HepG2 (cell line): Measurements from ENCODE around the gene MPIG6B. TPM values are rescaled to one million over a fixed set of nuclear protein-coding genes. Genes with fewer than 3 reads are reported as not detected.

Experiments used
- CEBPB ChIP-seq: IDR thresholded peaks from 2 replicates; pipeline ENCODE4 v1.6.1; 2011; ENCODE audit warnings: low read depth, low read length, improper control_type of control experiment, borderline replicate concordance
- ONECUT2 ChIP-seq: sonication (generic); formaldehyde crosslinking; IDR thresholded peaks from 2 replicates; pipeline ENCODE4 v1.4.0; 2020; ENCODE audit warnings: missing genetic modification reagents
- SATB2 ChIP-seq: sonication (generic); formaldehyde crosslinking; IDR thresholded peaks from 2 replicates; pipeline ENCODE4 v1.5.0; 2020; ENCODE audit warnings: missing genetic modification reagents
- TAF15 ChIP-seq: fragments of 200-400 bp; formaldehyde crosslinking; IDR thresholded peaks from one replicate; pipeline ENCODE4 v1.6.1; 2018; ENCODE audit warnings: mild to moderate bottlenecking, low read depth, low read length; ENCODE audit not compliant: poor library complexity, severe bottlenecking
- ZIK1 ChIP-seq: sonication (generic); formaldehyde crosslinking; IDR thresholded peaks from 2 replicates; pipeline ENCODE4 v1.5.0; 2020; ENCODE audit warnings: mild to moderate bottlenecking, low read depth, missing genetic modification reagents, borderline replicate concordance
- ZNF407 ChIP-seq: sonication (generic); formaldehyde crosslinking; IDR thresholded peaks from one replicate; pipeline ENCODE4 v1.5.1; 2020; ENCODE audit warnings: mild to moderate bottlenecking, missing genetic modification reagents; ENCODE audit errors: not compliant biosample characterization
- ZNF549 ChIP-seq: sonication (generic); formaldehyde crosslinking; IDR thresholded peaks from 2 replicates; pipeline ENCODE4 v1.5.0; 2020; ENCODE audit warnings: missing genetic modification reagents
- ZNF564 ChIP-seq: sonication (generic); formaldehyde crosslinking; IDR thresholded peaks from 2 replicates; pipeline ENCODE4 v1.8.1; 2023; ENCODE audit warnings: mild to moderate bottlenecking, missing genetic modification reagents
- ZNF660 ChIP-seq: sonication (generic); formaldehyde crosslinking; IDR thresholded peaks from 2 replicates; pipeline ENCODE4 v1.5.1; 2020; ENCODE audit warnings: mild to moderate bottlenecking, low read depth, missing genetic modification reagents, borderline replicate concordance
- ZNF746 ChIP-seq: sonication (generic); formaldehyde crosslinking; IDR thresholded peaks from 2 replicates; pipeline ENCODE4 v1.8.0; 2022; ENCODE audit warnings: mild to moderate bottlenecking, missing genetic modification reagents
- ZNF766 ChIP-seq: sonication (generic); formaldehyde crosslinking; IDR thresholded peaks from 2 replicates; pipeline ENCODE4 v1.5.0; 2020; ENCODE audit warnings: missing genetic modification reagents, borderline replicate concordance
- ZSCAN29 ChIP-seq: sonication (generic); formaldehyde crosslinking; conservative IDR thresholded peaks from 2 replicates; pipeline ENCODE4 v1.4.0; 2020; ENCODE audit warnings: mild to moderate bottlenecking, missing genetic modification reagents
- ZSCAN31 ChIP-seq: sonication (generic); formaldehyde crosslinking; IDR thresholded peaks from 2 replicates; pipeline ENCODE4 v1.5.0; 2020; ENCODE audit warnings: low read depth, mild to moderate bottlenecking, missing genetic modification reagents
- polyA plus RNA-seq, 8 experiments: library from polyadenylated mRNA; depleted of rRNA in 3 of 8; stranded (reverse) in 7 of 8; unstranded in 1 of 8; fragments of >200 nt; fragmentation: Illumina TruSeq in 4 of 8; extraction: Trizol in 4 of 8; gene quantifications; 2 replicates each; pipeline versions ENCODE4 v1.2.1 to v1.2.3, GENCODE V29; 2011 to 2016; ENCODE audit warnings: low read depth in 4 of 8, missing spikeins in 1 of 8, mixed read lengths in 1 of 8; ENCODE audit not compliant: insufficient read depth in 1 of 8
- total RNA-seq, 5 experiments: library from RNA; depleted of rRNA; stranded (reverse); fragments of >200 nt; fragmentation: Illumina TruSeq; extraction: Trizol; gene quantifications; 2 replicates each; pipeline ENCODE4 v1.2.3, GENCODE V29; 2016; ENCODE audit warnings: low read depth in 1 of 5
- TF ChIP-seq, protein P1 (sequence below): sonication (generic); formaldehyde crosslinking; IDR thresholded peaks from 2 replicates; pipeline ENCODE4 v1.5.1; 2020; ENCODE audit warnings: missing genetic modification reagents, mild to moderate bottlenecking, borderline replicate concordance
- TF ChIP-seq, protein P2 (sequence below): sonication (generic); formaldehyde crosslinking; IDR thresholded peaks from 2 replicates; pipeline ENCODE4 v1.4.0; 2020; ENCODE audit warnings: low read depth, mild to moderate bottlenecking, missing genetic modification reagents
- TF ChIP-seq, protein P3 (sequence below): sonication (generic); formaldehyde crosslinking; IDR thresholded peaks from 2 replicates; pipeline ENCODE4 v1.4.0; 2020; ENCODE audit warnings: missing genetic modification reagents, borderline replicate concordance
- TF ChIP-seq, protein P4 (sequence below): IDR thresholded peaks from 2 replicates; pipeline ENCODE4 v1.6.1; 2018; ENCODE audit warnings: missing genetic modification reagents, mild to moderate bottlenecking, missing compliant biosample characterization

The MPIG6B gene
- total and polyA plus RNA-seq, 2 of the 13 experiments (the other 11 are each of a cell fraction or from before 2014, with no cell fraction given): not detected

DNA sequence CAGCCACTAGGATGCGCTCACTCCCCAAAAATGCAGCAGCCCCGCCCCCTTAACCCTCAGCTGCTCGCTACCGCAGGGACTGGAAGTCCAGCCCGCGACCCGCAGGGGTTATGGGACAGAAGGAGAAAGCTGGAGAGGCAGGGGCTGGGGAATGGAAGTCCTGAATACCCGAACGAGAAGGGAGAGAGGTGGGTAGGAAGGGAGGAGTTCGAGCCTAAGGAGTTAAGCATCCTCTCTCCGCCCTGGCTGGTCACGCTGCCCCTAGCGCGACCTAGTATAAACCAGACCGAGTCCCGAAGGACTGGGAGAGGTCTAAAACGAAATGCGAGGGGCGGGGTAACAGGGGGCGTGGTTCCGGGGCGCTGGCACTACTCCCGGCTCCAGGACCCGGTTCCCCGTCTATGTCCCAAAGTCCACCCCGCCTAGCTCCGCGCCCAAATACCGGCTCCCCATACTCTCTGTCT lies 6.4 kb downstream of the MPIG6B start (continued):
- TF ChIP-seq ZSCAN31 (CRISPR knock-in tag) (peak; percentile 82), ZNF407 (CRISPR knock-in tag) (no peak), ONECUT2 (CRISPR knock-in tag) (no peak), CEBPB (no peak), ZNF660 (CRISPR knock-in tag) (no peak), ZSCAN29 (CRISPR knock-in tag) (peak; percentile 89), ZNF766 (no peak), ZNF549 (no peak), SATB2 (CRISPR knock-in tag) (0 out of 2 replicates have a peak, but pooled peaks have one; percentile 20), ZNF746 (CRISPR knock-in tag) (peak; percentile 83), ZNF564 (CRISPR knock-in tag) (no peak), TAF15 (no peak), ZIK1 (CRISPR knock-in tag) (no peak)
- TF ChIP-seq, protein P1, sequence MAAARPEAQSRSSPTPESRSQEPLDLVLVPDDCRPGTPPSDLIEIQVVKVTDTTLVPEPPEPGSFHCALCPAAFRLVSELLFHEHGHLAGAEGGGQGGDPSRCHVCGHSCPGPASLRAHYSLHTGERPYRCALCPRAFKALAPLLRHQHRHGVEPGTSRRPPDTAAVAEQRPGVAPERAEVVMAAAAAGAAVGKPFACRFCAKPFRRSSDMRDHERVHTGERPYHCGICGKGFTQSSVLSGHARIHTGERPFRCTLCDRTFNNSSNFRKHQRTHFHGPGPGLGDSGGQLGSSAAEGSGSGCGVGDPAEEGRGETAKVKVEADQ (CRISPR knock-in tag): no peak
- TF ChIP-seq, protein P2, sequence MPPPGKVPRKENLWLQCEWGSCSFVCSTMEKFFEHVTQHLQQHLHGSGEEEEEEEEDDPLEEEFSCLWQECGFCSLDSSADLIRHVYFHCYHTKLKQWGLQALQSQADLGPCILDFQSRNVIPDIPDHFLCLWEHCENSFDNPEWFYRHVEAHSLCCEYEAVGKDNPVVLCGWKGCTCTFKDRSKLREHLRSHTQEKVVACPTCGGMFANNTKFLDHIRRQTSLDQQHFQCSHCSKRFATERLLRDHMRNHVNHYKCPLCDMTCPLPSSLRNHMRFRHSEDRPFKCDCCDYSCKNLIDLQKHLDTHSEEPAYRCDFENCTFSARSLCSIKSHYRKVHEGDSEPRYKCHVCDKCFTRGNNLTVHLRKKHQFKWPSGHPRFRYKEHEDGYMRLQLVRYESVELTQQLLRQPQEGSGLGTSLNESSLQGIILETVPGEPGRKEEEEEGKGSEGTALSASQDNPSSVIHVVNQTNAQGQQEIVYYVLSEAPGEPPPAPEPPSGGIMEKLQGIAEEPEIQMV (CRISPR knock-in tag): no peak; the same call in 1 of the 2 replicates
- TF ChIP-seq, protein P3, sequence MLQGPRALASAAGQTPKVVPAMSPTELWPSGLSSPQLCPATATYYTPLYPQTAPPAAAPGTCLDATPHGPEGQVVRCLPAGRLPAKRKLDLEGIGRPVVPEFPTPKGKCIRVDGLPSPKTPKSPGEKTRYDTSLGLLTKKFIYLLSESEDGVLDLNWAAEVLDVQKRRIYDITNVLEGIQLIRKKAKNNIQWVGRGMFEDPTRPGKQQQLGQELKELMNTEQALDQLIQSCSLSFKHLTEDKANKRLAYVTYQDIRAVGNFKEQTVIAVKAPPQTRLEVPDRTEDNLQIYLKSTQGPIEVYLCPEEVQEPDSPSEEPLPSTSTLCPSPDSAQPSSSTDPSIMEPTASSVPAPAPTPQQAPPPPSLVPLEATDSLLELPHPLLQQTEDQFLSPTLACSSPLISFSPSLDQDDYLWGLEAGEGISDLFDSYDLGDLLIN (CRISPR knock-in tag): no peak
- TF ChIP-seq, protein P4, sequence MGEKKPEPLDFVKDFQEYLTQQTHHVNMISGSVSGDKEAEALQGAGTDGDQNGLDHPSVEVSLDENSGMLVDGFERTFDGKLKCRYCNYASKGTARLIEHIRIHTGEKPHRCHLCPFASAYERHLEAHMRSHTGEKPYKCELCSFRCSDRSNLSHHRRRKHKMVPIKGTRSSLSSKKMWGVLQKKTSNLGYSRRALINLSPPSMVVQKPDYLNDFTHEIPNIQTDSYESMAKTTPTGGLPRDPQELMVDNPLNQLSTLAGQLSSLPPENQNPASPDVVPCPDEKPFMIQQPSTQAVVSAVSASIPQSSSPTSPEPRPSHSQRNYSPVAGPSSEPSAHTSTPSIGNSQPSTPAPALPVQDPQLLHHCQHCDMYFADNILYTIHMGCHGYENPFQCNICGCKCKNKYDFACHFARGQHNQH (CRISPR knock-in tag): peak; percentile 55
